Neural cell (in vitro differentiated cells): ENCODE results near the gene ADRA2B.

Experiments used
- RAD21 ChIP-seq: fragments of 450-650 bp; conservative IDR thresholded peaks from 2 replicates; pipeline ENCODE4 v1.6.1; 2014; ENCODE audit warnings: antibody characterized with exemption, mild to moderate bottlenecking, moderate library complexity
- TF ChIP-seq, protein P1 (sequence below): fragments of 450-650 bp; IDR thresholded peaks from 2 replicates; pipeline ENCODE4 v1.5.1; 2014; ENCODE audit warnings: antibody characterized with exemption, mild to moderate bottlenecking, moderate library complexity; ENCODE audit not compliant: poor library complexity, severe bottlenecking

DNA sequence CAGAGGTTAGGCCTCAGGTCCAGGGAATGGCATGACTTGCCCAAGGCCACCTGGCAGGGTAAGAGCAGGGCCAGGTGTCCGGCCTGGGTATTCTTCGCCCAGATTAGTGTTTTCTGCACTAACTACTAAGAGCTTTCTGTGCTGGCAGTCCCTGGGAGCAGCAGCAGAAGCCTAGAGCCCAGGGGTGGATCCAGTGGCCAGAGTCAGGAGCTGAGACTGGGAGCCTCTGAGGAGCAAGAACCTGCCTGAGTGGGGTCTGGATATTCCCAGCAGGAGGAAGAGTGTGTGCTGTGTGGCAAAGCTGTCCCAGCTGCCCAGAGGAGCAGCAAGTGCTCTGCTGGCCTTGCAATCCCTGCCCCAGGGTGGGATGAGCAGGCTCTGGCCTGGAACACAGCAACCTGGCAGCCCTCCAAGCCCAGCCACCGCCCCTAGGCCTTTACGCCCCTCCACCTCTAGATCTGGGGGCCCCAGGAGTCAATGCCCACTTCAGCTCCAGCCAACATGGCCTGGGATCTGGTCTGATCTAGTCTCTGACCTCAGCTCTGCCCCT is 50.9 kb downstream of the ADRA2B start:
- no peak for TF ChIP-seq RAD21
- TF ChIP-seq, protein P1, sequence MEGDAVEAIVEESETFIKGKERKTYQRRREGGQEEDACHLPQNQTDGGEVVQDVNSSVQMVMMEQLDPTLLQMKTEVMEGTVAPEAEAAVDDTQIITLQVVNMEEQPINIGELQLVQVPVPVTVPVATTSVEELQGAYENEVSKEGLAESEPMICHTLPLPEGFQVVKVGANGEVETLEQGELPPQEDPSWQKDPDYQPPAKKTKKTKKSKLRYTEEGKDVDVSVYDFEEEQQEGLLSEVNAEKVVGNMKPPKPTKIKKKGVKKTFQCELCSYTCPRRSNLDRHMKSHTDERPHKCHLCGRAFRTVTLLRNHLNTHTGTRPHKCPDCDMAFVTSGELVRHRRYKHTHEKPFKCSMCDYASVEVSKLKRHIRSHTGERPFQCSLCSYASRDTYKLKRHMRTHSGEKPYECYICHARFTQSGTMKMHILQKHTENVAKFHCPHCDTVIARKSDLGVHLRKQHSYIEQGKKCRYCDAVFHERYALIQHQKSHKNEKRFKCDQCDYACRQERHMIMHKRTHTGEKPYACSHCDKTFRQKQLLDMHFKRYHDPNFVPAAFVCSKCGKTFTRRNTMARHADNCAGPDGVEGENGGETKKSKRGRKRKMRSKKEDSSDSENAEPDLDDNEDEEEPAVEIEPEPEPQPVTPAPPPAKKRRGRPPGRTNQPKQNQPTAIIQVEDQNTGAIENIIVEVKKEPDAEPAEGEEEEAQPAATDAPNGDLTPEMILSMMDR: no peak
